ENCODE results near the gene HMGCS2.
"Not testable (repeated sequence)": the region's sequence is repeated elsewhere in the genome, so short reads cannot be mapped to it uniquely, and the experiment has no call there.

The HMGCS2 gene

DNA sequence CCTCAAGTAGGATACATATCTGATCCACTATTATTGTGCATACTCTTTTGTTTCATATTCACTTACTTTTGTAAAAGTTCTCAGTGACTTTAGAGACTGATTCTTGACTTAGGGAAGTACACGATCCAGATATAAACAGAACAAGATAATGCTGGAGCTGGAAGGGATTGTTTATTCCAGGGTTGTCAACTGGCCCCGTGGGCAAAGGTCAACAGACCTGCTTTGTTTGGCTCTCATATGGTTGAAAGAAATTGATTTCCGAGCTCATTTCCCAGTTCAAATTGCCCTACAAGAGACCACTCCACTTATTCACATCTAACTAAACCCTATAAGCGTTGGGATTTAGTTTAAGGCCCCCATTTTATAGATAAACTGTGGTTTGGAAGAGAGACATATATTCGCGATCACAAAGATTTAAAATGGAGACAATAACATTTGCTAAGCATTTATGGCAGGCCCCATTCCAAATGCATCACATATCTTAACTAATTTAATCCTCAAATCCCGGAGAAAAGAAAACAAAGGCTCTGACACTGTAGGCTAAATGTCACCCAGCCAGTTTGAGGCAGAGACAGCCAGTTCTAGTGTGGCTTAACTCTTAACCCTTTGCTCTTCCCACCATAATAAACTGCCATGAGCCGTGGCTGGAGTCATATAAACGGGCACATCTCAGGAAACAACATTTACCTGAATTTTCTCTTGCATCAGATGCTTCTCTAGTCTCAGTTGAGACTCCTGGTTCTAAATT, 21.9 kb upstream of the HMGCS2 start:
- TF ChIP-seq, protein P1, sequence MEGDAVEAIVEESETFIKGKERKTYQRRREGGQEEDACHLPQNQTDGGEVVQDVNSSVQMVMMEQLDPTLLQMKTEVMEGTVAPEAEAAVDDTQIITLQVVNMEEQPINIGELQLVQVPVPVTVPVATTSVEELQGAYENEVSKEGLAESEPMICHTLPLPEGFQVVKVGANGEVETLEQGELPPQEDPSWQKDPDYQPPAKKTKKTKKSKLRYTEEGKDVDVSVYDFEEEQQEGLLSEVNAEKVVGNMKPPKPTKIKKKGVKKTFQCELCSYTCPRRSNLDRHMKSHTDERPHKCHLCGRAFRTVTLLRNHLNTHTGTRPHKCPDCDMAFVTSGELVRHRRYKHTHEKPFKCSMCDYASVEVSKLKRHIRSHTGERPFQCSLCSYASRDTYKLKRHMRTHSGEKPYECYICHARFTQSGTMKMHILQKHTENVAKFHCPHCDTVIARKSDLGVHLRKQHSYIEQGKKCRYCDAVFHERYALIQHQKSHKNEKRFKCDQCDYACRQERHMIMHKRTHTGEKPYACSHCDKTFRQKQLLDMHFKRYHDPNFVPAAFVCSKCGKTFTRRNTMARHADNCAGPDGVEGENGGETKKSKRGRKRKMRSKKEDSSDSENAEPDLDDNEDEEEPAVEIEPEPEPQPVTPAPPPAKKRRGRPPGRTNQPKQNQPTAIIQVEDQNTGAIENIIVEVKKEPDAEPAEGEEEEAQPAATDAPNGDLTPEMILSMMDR (IDR thresholded peaks at IDR 0.05; ENCODE audit: low read length) = no peak
- no peak for TF ChIP-seq EZH2 (IDR thresholded peaks at IDR 0.05; ENCODE audit: borderline replicate concordance, low read length)
- Histone ChIP-seq H3K4me2 (ENCODE audit: low read length) (no peak overlapping the region), H3K4me3 (ENCODE audit: low read depth, low read length, poor library complexity, severe bottlenecking) (no peak overlapping the region), H3K9ac (ENCODE audit: low read length) (no peak overlapping the region), H4K20me1 (ENCODE audit: insufficient read depth, low read length) (no peaks in the 10 kb centered on the region), H3K4me1 (ENCODE audit: insufficient read depth, low read length, severe bottlenecking) (no peaks in the 10 kb centered on the region), H3K9me3 (ENCODE audit: low read length) (no peaks in the 10 kb centered on the region), H3K27me3 (ENCODE audit: insufficient read depth, low read length) (no peaks in the 10 kb centered on the region), H3F3A (ENCODE audit: insufficient read depth, low read length) (no peaks in the 10 kb centered on the region), H3K36me3 (ENCODE audit: insufficient read depth, low read length) (no peaks in the 10 kb centered on the region), H3K9me2 (ENCODE audit: low read depth, low read length) (no peaks in the 10 kb centered on the region), H2AFZ (ENCODE audit: low read length) (no peak overlapping the region), H3K27ac (ENCODE audit: low read depth, low read length, poor library complexity, severe bottlenecking) (no peak overlapping the region), H3K79me2 (ENCODE audit: insufficient read depth, low read length) (no peaks in the 10 kb centered on the region)

GRCh38 chr1:119787776-119788175, 19.1 kb upstream of the HMGCS2 start:
- Histone ChIP-seq H3K27ac (ENCODE audit: low read depth, low read length, poor library complexity, severe bottlenecking) (no peak overlapping the region), H3K27me3 (ENCODE audit: insufficient read depth, low read length) (no peaks in the 10 kb centered on the region), H3K9me2 (ENCODE audit: low read depth, low read length) (no peaks in the 10 kb centered on the region), H2AFZ (ENCODE audit: low read length) (no peak overlapping the region), H3F3A (ENCODE audit: insufficient read depth, low read length) (no peaks in the 10 kb centered on the region), H4K20me1 (ENCODE audit: insufficient read depth, low read length) (no peaks in the 10 kb centered on the region), H3K9ac (ENCODE audit: low read length) (no peak overlapping the region), H3K4me3 (ENCODE audit: low read depth, low read length, poor library complexity, severe bottlenecking) (no peak overlapping the region), H3K4me1 (ENCODE audit: insufficient read depth, low read length, severe bottlenecking) (no peaks in the 10 kb centered on the region), H3K36me3 (ENCODE audit: insufficient read depth, low read length) (no peaks in the 10 kb centered on the region), H3K4me2 (ENCODE audit: low read length) (no peak overlapping the region), H3K9me3 (ENCODE audit: low read length) (no peaks in the 10 kb centered on the region), H3K79me2 (ENCODE audit: insufficient read depth, low read length) (no peaks in the 10 kb centered on the region)
- no peak for TF ChIP-seq EZH2 (IDR thresholded peaks at IDR 0.05; ENCODE audit: borderline replicate concordance, low read length)
- TF ChIP-seq, protein P1 (IDR thresholded peaks at IDR 0.05; ENCODE audit: low read length) = no peak

GRCh38 chr1:119786473-119787050, 17.9 kb upstream of the HMGCS2 start:
- H3F3A ChIP-seq (ENCODE audit: insufficient read depth, low read length); H3K4me2 ChIP-seq (ENCODE audit: low read length): not testable (repeated sequence)

GRCh38 chr1:119786046-119786445, 17.3 kb upstream of the HMGCS2 start:
- not testable (repeated sequence) for H3K4me2 ChIP-seq (ENCODE audit: low read length); H3K27ac ChIP-seq (ENCODE audit: low read depth, low read length, poor library complexity, severe bottlenecking); H4K20me1 ChIP-seq (ENCODE audit: insufficient read depth, low read length); H3K4me3 ChIP-seq (ENCODE audit: low read depth, low read length, poor library complexity, severe bottlenecking); H3K4me1 ChIP-seq (ENCODE audit: insufficient read depth, low read length, severe bottlenecking); H3K79me2 ChIP-seq (ENCODE audit: insufficient read depth, low read length); H2AFZ ChIP-seq (ENCODE audit: low read length); H3K9me3 ChIP-seq (ENCODE audit: low read length); H3K9me2 ChIP-seq (ENCODE audit: low read depth, low read length); H3K36me3 ChIP-seq (ENCODE audit: insufficient read depth, low read length); H3K27me3 ChIP-seq (ENCODE audit: insufficient read depth, low read length); H3F3A ChIP-seq (ENCODE audit: insufficient read depth, low read length); H3K9ac ChIP-seq (ENCODE audit: low read length)

More at GRCh38 chr1:119786473-119787050, 17.9 kb upstream of the HMGCS2 start:
- not testable (repeated sequence) for H3K4me3 ChIP-seq (ENCODE audit: low read depth, low read length, poor library complexity, severe bottlenecking); H2AFZ ChIP-seq (ENCODE audit: low read length); H3K79me2 ChIP-seq (ENCODE audit: insufficient read depth, low read length); H4K20me1 ChIP-seq (ENCODE audit: insufficient read depth, low read length); H3K4me1 ChIP-seq (ENCODE audit: insufficient read depth, low read length, severe bottlenecking); H3K9ac ChIP-seq (ENCODE audit: low read length); H3K27me3 ChIP-seq (ENCODE audit: insufficient read depth, low read length); H3K36me3 ChIP-seq (ENCODE audit: insufficient read depth, low read length); H3K9me2 ChIP-seq (ENCODE audit: low read depth, low read length); H3K27ac ChIP-seq (ENCODE audit: low read depth, low read length, poor library complexity, severe bottlenecking); H3K9me3 ChIP-seq (ENCODE audit: low read length)

All from OCI-LY1 (cell line).